Measurements from ENCODE around the gene WNT16. TPM values are rescaled to one million over a fixed set of nuclear protein-coding genes. Genes with fewer than 3 reads are reported as not detected.

Gene WNT16
- total RNA-seq, 1 experiment from 2014 or later: not detected

GRCh38 chr7:121302214-121302745 lies 26.5 kb upstream of the WNT16 start:
- ChIA-PET POLR2A (ENCODE audit: unreplicated experiment) (interaction anchor here (0.6 kb wide), 1 partner anchor 68 kb away, joined by 3 read pairs; no protein-coding TSS in a partner anchor), CTCF (no interaction called here)
- no peak overlapping the region for H3K9ac ChIP-seq (ENCODE audit: low read length)
- peak overlapping the region; percentile 61 for H3K27ac ChIP-seq (ENCODE audit: low read length)
- no peak for TF ChIP-seq EZH2 (IDR thresholded peaks at IDR 0.05; ENCODE audit: low read length, unreplicated experiment)
- no peak for TF ChIP-seq CTCF (conservative IDR thresholded peaks at IDR 0.05; ENCODE audit: low read depth, low read length)
- no peak for TF ChIP-seq EZH2phosphoT487 (IDR thresholded peaks at IDR 0.05; ENCODE audit: borderline replicate concordance, low read length)
- H3K36me3 ChIP-seq (ENCODE audit: low read depth, low read length): no peaks in the 10 kb centered on the region
- H3K79me2 ChIP-seq (ENCODE audit: low read length): no peaks in the 10 kb centered on the region
- H2AFZ ChIP-seq (ENCODE audit: low read length): peak overlapping the region; percentile 51
- peak; percentile 89 for ATAC-seq
- intact Hi-C loops (cut with micrococcal nuclease): no loop called here
- DNase-seq: peak; percentile 84
- H3K9me3 ChIP-seq (ENCODE audit: low read length): no peaks in the 10 kb centered on the region
- H3K9me2 ChIP-seq (replicated peaks; ENCODE audit: low read length): no peaks in the 10 kb centered on the region
- H3K4me3 ChIP-seq (ENCODE audit: low read length): no peak overlapping the region
- H4K20me1 ChIP-seq (ENCODE audit: low read length): no peaks in the 10 kb centered on the region
- H3K27me3 ChIP-seq (ENCODE audit: low read length): no peaks in the 10 kb centered on the region
- H3K4me1 ChIP-seq (ENCODE audit: insufficient read depth, low read length): peaks cover 37% of the 10 kb centered on the region
- BruUV-seq (replicated peaks): no TSS peak
- H3F3A ChIP-seq (ENCODE audit: low read length, unreplicated experiment): no peaks in the 10 kb centered on the region
- peak overlapping the region; percentile 8 for H3K4me2 ChIP-seq (ENCODE audit: low read length)

- Histone ChIP-seq H3K79me2 (ENCODE audit: low read length) (no peaks in the 10 kb centered on the region), H3K27ac (ENCODE audit: low read length) (no peak overlapping the region), H3K9me3 (ENCODE audit: low read length) (no peaks in the 10 kb centered on the region), H3K4me3 (ENCODE audit: low read length) (no peak overlapping the region), H3K4me1 (ENCODE audit: insufficient read depth, low read length) (peaks cover 36% of the 10 kb centered on the region), H3K4me2 (ENCODE audit: low read length) (no peak overlapping the region), H2AFZ (ENCODE audit: low read length) (no peak overlapping the region), H3K27me3 (ENCODE audit: low read length) (no peaks in the 10 kb centered on the region), H3K36me3 (ENCODE audit: low read depth, low read length) (no peaks in the 10 kb centered on the region), H3F3A (ENCODE audit: low read length, unreplicated experiment) (no peaks in the 10 kb centered on the region), H3K9ac (ENCODE audit: low read length) (no peak overlapping the region), H4K20me1 (ENCODE audit: low read length) (no peaks in the 10 kb centered on the region), H3K9me2 (replicated peaks; ENCODE audit: low read length) (no peaks in the 10 kb centered on the region)
- POLR2A ChIA-PET (ENCODE audit: unreplicated experiment): no interaction called here
- no peak for TF ChIP-seq EZH2 (IDR thresholded peaks at IDR 0.05; ENCODE audit: low read length, unreplicated experiment)
- TF ChIP-seq CTCF (conservative IDR thresholded peaks at IDR 0.05; ENCODE audit: low read depth, low read length): no peak
- TF ChIP-seq EZH2phosphoT487 (IDR thresholded peaks at IDR 0.05; ENCODE audit: borderline replicate concordance, low read length): no peak
- CTCF ChIA-PET: no interaction called here
- ATAC-seq: no peak
- intact Hi-C loops (cut with micrococcal nuclease): no loop called here
- no peak for DNase-seq
- BruUV-seq (replicated peaks): no TSS peak
Observed at GRCh38 chr7:121303422-121304101, 25.2 kb upstream of the WNT16 start.

GRCh38 chr7:121304102-121304658 lies 24.6 kb upstream of the WNT16 start:
- H3K27me3 ChIP-seq (ENCODE audit: low read length): no peaks in the 10 kb centered on the region
- H3K4me1 ChIP-seq (ENCODE audit: insufficient read depth, low read length): peaks cover 30% of the 10 kb centered on the region
- intact Hi-C loops (cut with micrococcal nuclease): no loop called here
- H3K79me2 ChIP-seq (ENCODE audit: low read length): no peaks in the 10 kb centered on the region
- H3K9me2 ChIP-seq (replicated peaks; ENCODE audit: low read length): no peaks in the 10 kb centered on the region
- ChIA-PET CTCF (no interaction called here), POLR2A (ENCODE audit: unreplicated experiment) (no interaction called here)
- ATAC-seq (no peak), DNase-seq (no peak)
- H3K27ac ChIP-seq (ENCODE audit: low read length): no peak overlapping the region
- no peaks in the 10 kb centered on the region for H3K9me3 ChIP-seq (ENCODE audit: low read length)
- no TSS peak for BruUV-seq (replicated peaks)
- no peaks in the 10 kb centered on the region for H4K20me1 ChIP-seq (ENCODE audit: low read length)
- H3K4me3 ChIP-seq (ENCODE audit: low read length): no peak overlapping the region
- no peaks in the 10 kb centered on the region for H3K36me3 ChIP-seq (ENCODE audit: low read depth, low read length)
- H3K4me2 ChIP-seq (ENCODE audit: low read length): no peak overlapping the region
- no peaks in the 10 kb centered on the region for H3F3A ChIP-seq (ENCODE audit: low read length, unreplicated experiment)
- no peak overlapping the region for H2AFZ ChIP-seq (ENCODE audit: low read length)
- no peak for TF ChIP-seq CTCF (conservative IDR thresholded peaks at IDR 0.05; ENCODE audit: low read depth, low read length)
- TF ChIP-seq EZH2 (IDR thresholded peaks at IDR 0.05; ENCODE audit: low read length, unreplicated experiment): no peak
- TF ChIP-seq EZH2phosphoT487 (IDR thresholded peaks at IDR 0.05; ENCODE audit: borderline replicate concordance, low read length): no peak
- H3K9ac ChIP-seq (ENCODE audit: low read length): no peak overlapping the region

All from PC-3 (cell line).